ENCODE results near the gene CCDC91.

Gene CCDC91

GRCh38 chr12:28190321-28191050, at the start of gene CCDC91:
Gene CCDC91, plus strand, starts transcription at chr12:28190456. Its CDS starts 66,760 bp downstream, at chr12:28257216.
- DNase-seq (ENCODE audit: low read depth in 1 of 2, low spot score in 1 of 2) = peak; percentile 74 to 81

GRCh38 chr12:28144059-28144458, 46.2 kb upstream of the CCDC91 start:
- DNase-seq (ENCODE audit: low read depth in 1 of 2, low spot score in 1 of 2) = no peak

DNA sequence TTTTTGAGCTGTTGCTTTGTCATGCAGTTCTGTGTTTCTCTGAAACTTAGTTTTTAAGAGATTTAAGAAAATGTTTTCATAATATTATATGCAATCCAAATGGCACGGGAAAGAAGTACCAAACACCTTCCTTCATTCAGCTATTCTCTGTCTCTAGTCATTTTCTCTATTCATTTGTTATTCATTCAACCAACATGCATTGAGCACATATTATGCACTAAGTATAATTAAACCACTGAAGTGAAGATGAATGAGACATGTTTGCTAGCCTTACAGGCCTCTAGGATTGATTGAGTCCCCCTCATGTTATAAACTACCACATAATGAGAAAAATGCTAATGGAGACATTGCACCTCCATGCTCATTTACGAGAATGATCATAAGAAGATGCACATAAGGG, 45.7 kb upstream of the CCDC91 start:
- no peak for DNase-seq (ENCODE audit: low read depth in 1 of 2, low spot score in 1 of 2)

- no peak for DNase-seq (ENCODE audit: low read depth in 1 of 2, low spot score in 1 of 2)
These were observed 45.0 kb upstream of the CCDC91 start for GRCh38 chr12:28145216-28145615.

- DNase-seq (ENCODE audit: low read depth in 1 of 2, low spot score in 1 of 2) = no peak
These were observed 41.0 kb upstream of the CCDC91 start for GRCh38 chr12:28149279-28149678.

DNA sequence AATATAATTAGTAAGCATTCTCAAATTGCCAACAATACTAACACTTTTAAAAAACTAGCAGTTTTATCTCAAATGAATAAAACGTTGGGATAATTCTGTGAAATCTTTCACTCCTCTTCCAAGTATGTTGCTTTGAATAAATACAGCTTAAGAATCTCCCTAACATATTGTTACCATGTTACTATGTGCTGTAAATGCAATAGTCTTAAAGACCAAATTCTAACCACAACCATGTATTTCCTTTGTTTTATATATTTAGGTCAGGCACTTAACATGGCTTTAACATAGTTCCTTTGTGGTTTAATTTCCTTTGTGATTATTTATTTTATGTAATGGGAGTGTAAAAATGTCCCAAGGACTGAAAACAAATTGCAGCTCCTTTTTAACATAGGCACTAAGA, 33.9 kb upstream of the CCDC91 start:
- no peak for DNase-seq (ENCODE audit: low read depth in 1 of 2, low spot score in 1 of 2)

DNA sequence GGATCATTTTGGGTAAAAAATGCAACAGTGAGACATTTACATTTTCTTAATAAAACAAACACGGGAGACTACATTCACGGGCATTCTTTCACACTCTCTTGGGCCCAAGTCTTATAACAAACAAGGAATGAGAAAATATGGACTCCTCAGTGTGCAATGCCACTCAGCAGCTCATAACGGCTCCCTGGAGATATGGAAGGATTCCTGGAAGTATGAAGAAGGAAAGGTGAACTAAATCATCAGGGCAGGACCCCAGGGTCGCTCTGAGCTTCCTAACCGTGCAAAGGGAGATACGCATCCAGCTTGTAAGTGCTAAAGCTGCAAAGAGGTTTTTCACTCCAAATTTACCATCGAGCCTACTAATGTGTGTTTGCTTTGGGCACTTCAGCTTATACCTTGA, 33.5 kb upstream of the CCDC91 start:
- no peak for DNase-seq (ENCODE audit: low read depth in 1 of 2, low spot score in 1 of 2)

DNA sequence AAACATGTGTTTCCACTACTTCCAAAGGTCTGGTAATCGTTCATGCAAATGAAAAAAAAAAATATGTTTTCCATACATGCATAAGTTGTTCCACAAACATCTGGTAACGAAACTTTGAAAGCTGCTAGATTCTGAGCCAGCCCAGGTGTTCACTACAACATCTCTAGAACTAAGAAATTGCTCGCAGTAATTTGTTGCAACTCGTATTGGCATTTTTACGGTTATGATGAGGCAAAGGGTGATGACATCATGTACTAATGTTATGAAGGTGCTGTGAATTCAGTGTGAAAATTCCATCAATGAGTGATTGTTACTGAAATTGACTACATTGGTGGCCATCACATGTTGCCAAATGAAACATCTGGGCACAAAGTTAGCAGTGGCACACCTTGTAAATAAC, 31.9 kb upstream of the CCDC91 start:
- no peak for DNase-seq (ENCODE audit: low read depth in 1 of 2, low spot score in 1 of 2)

DNA sequence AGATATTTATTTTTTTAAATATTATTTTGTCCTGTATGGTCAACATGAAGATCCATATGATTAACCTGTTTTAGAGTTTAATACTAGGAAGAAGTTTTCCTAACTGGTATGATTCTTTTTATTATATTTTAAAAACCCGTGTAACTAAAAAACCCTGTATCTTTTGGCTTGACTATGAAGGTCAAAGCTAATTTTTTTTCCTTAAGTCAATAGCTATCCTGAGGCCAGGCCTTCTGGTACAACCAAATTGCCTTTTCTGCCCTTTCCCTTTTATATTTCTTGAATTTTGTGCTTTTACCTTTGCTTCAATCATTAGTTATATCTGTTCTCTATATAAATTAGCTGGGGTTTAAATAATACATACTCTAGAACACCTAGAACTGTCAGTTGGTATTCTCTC, 30.6 kb upstream of the CCDC91 start:
- no peak for DNase-seq (ENCODE audit: low read depth in 1 of 2, low spot score in 1 of 2)

- DNase-seq (ENCODE audit: low read depth in 1 of 2, low spot score in 1 of 2) = no peak
These were observed 28.6 kb upstream of the CCDC91 start for GRCh38 chr12:28161697-28162096.

- no peak for DNase-seq (ENCODE audit: low read depth in 1 of 2, low spot score in 1 of 2)
These were observed 27.6 kb upstream of the CCDC91 start for GRCh38 chr12:28162697-28163096.

GRCh38 chr12:28164644-28165275, 25.5 kb upstream of the CCDC91 start:
- no peak for DNase-seq (ENCODE audit: low read depth in 1 of 2, low spot score in 1 of 2)

DNA sequence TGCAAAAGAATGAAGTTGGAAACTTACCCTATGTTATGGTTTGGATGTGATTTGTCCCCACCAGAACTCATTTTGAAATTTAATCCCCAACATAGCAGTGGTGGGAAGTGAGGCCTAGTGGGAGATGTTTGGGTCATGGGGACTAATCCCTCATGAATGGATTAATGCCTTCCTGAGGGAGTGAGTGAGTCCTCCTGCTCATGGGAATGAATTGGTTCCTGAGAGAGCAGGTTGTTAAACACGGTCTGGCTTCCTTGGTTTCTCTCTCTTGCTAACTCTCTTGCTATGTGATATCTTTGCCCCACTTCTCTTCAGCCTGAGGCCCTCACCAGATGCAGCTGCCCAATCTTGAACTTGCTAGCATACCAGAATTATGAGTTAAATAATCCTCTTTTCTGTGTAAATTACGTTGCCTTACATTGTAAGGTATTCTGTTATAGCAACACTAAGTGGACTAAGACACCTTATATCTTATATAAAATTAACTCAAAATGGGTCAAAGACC, 22.2 kb upstream of the CCDC91 start:
- DNase-seq (ENCODE audit: low read depth in 1 of 2, low spot score in 1 of 2) = no peak

DNA sequence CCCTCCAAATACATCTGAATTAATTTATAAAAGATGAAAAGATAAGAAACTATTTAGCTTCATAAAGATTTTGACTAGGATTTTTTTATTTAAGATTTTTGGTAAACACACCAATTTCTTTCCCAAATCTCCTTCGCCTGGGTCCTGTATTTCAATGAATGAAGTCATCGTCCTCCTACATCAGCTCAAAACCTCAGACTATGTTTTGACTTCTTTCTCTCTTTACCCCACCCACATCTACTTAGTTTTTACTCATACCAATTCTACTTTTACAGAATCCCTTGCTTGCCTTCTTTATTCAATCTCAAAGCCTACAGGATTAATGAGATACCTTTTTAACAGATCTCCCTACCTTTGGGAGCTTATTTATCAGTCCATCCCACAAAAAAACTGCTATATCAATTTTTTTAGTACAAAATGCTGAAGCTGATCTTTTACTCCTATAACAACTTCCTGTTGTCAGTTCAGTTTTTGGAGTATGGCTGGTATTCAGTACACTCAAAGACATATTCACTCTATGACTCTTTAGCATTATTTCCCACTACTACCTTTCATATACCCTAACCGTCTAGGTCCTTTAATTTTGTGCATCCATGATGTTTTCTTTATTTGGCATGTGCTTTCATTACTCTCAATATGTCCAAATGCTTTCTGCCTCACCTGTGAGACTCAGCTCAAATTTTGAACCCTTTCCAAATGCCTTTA, 18.7 kb upstream of the CCDC91 start:
- no peak for DNase-seq (ENCODE audit: low read depth in 1 of 2, low spot score in 1 of 2)

DNA sequence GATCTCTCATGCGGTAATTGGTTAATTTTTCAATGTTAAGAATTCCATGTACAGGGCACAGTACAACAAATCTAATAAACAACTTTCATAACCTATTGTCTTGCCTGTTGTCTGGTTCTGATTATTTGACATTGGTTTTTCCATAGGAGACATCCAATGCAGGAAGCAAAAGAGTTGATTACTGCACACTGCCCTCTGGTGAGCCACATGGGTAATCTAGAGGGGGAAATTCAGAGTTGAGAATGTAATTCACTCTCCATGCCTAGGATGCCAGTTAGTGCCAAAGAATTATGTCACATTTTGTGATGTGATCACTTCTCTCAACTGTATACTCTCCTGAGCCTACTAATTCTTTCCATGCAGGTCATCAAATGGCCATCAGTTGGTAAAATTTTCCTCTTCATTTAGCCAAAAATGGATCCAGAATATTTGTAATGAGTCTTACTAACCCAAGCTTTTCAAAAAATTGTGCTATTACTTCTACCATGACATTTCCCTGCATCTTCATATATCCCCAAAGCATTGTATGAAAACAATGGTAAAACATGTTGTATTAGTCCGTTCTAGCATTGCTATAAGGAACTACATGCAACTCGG, 17.7 kb upstream of the CCDC91 start:
- no peak for DNase-seq (ENCODE audit: low read depth in 1 of 2, low spot score in 1 of 2)

DNA sequence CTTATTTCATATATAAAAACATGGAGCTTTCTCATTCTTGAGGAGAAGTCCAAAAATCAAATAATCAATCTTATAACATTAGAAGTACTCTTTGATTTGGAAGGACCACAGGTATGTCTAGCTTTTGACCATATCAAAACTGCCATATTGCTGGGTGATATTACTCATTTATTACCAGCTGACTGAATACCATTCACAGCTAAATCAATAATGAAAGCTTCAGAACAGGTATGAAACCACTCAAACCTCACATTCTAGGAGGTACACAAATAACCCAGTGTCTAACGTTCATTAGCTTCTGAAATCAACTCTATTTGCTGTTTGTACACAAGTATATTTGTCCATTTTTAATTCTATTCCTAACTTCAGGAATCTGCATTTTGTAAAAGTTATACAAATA, 16.8 kb upstream of the CCDC91 start:
- DNase-seq (ENCODE audit: low read depth in 1 of 2, low spot score in 1 of 2) = no peak

DNA sequence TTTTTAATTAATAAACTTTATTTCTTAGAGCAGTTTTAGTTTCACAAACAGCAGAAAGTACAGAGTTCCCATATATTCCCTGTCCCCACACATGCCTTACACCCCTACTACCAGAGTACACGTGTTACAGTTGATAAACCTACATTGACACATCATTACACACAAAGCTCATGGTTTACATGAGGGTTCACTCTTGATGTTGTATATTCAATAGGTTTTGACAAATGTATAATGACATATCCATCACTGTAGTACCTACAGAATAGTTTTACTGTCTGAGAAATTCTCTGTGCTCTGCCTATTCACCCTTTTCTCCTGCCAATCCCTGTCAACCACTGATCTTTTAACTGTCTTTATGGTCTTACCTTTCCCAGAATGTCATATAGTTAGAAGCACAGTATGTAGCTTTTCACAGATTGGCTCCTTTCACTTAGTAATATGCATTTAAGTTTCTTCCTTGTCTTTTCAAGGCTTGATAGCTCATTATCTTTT, 15.1 kb upstream of the CCDC91 start:
- no peak for DNase-seq (ENCODE audit: low read depth in 1 of 2, low spot score in 1 of 2)

DNA sequence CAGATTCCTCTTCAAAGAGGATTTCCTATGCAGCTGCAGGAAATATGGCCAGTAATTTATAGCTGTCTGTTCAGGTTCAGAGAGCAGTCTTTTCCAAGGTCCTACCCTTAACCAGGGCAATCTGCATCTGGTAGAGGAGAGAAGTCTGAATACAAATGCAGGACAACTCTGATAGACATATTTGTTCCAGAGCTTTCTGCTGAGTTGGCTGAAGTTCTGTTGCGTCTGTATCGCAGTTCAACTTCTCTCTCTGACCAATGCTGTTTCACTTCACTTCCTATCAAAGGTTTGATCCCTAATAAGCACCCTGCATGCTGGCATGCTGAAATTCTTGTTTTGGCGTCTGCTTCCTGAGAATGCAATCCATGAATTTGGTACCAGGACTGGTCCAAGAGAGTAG, 14.0 kb upstream of the CCDC91 start:
- no peak for DNase-seq (ENCODE audit: low read depth in 1 of 2, low spot score in 1 of 2)

DNA sequence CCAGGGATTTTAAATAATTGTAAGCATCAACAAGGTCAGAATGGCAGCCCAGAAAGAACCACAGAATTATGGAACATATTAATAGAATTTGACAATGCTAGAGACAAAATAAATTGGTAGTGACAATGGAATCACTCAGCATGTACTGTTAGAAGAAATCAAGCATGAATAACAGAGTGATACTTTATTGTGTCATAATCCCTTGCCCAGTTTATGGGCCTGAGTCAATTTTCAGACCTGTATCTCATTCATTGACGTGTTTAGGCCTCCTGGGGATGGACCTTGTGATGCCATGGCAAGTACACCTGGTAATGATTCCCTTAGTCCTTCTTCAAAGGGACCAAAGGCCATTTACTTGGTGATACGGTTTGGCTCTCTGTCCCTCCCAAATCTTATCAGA, 12.8 kb upstream of the CCDC91 start:
- DNase-seq (ENCODE audit: low read depth in 1 of 2, low spot score in 1 of 2) = no peak

- no peak for DNase-seq (ENCODE audit: low read depth in 1 of 2, low spot score in 1 of 2)
These were observed 12.4 kb upstream of the CCDC91 start for GRCh38 chr12:28177905-28178304.

- DNase-seq (ENCODE audit: low read depth in 1 of 2, low spot score in 1 of 2) = no peak
These were observed 11.5 kb upstream of the CCDC91 start for GRCh38 chr12:28178775-28179174.

GRCh38 chr12:28180786-28181185, 9.5 kb upstream of the CCDC91 start:
- DNase-seq (ENCODE audit: low read depth in 1 of 2, low spot score in 1 of 2) = no peak
